Gastroesophageal sphincter (tissue), 4 donors: ENCODE measurements around the gene PNCK. TPM values are rescaled to one million over a fixed set of nuclear protein-coding genes. Genes with fewer than 3 reads are reported as not detected.

Source experiments
- ATAC-seq: fragments of 150-250 bp; one replicate; pipeline ENCODE4 v1.9.1; 2016; ENCODE audit warnings: mild to moderate bottlenecking, moderate library complexity
- H3K27ac ChIP-seq, 4 donors: fragments of 200-600 bp; sonication (generic) in 3 of 4; 1 replicate in 3 of 4; 2 replicates in 1 of 4; pipeline ENCODE4 v1.5.1; 2016 to 2019
- H3K27me3 ChIP-seq: fragments of 200-600 bp; sonication (generic); one replicate; pipeline ENCODE4 v1.5.1; 2019
- H3K36me3 ChIP-seq, 2 donors: fragments of 200-600 bp; sonication (generic); one replicate each; pipeline ENCODE4 v1.5.1; 2019; ENCODE audit warnings: control low read depth in 1 of 2
- H3K4me1 ChIP-seq, 3 donors: fragments of 200-600 bp; sonication (generic); 1 replicate in 2 of 3; 2 replicates in 1 of 3; pipeline ENCODE4 v1.5.1; 2016 to 2019; ENCODE audit warnings: control low read depth in 2 of 3
- H3K4me3 ChIP-seq, 2 donors: fragments of 200-600 bp; sonication (generic); one replicate each; pipeline ENCODE4 v1.5.1; 2019; ENCODE audit warnings: mild to moderate bottlenecking in 1 of 2, moderate library complexity in 1 of 2
- H3K9me3 ChIP-seq, 3 donors: fragments of 200-600 bp; sonication (generic); one replicate each; pipeline ENCODE4 v1.5.1; 2017 to 2019; ENCODE audit warnings: control low read depth in 2 of 3
- CTCF ChIP-seq, 4 experiments: fragments of 200-600 bp in 2 of 4; fragments of 450-650 bp in 2 of 4; sonication (generic) in 1 of 4; IDR thresholded peaks; one replicate each; pipeline ENCODE4 v1.5.1; 2017 to 2019; ENCODE audit warnings: antibody characterized with exemption in 4 of 4, mild to moderate bottlenecking in 2 of 4, moderate library complexity in 2 of 4
- EP300 ChIP-seq: sonication (generic); formaldehyde crosslinking; IDR thresholded peaks from one replicate; pipeline ENCODE4 v1.6.1; 2017; ENCODE audit warnings: antibody characterized with exemption, mild to moderate bottlenecking
- POLR2A ChIP-seq, 2 donors: fragments of 450-650 bp; IDR thresholded peaks; one replicate each; pipeline ENCODE4 v1.6.1; 2017; ENCODE audit warnings: antibody characterized with exemption in 2 of 2, mild to moderate bottlenecking in 2 of 2, moderate library complexity in 1 of 2
- POLR2AphosphoS5 ChIP-seq: sonication (generic); formaldehyde crosslinking; IDR thresholded peaks from one replicate; pipeline ENCODE4 v1.6.1; 2017; ENCODE audit warnings: antibody characterized with exemption
- WGBS, 2 donors: methylation state at CpG; one replicate each; pipeline ENCODE4 v1.1.5; 2018; ENCODE audit warnings: low coverage in 1 of 2; 5-methylcytosine and 5-hydroxymethylcytosine counted together
- total RNA-seq, 4 donors: library from RNA; depleted of rRNA; stranded (reverse); fragments of >200 nt; gene quantifications; one replicate each; pipeline ENCODE4 v1.1.0, GENCODE V29; 2016

PNCK gene
- total RNA-seq, 4 donors from 2014 or later = 14.4 to 55.9 (median 30.1) TPM

GRCh38 chrX:153635788-153636668, 37.6 kb downstream of the PNCK start:
- ATAC-seq = no peak
- TF ChIP-seq EP300 = no peak
- TF ChIP-seq CTCF (IDR thresholded peaks at IDR 0.05) = peak in 1 of 4 experiments; percentile 16

GRCh38 chrX:153635388-153635787, 38.2 kb downstream of the PNCK start:
- ATAC-seq = no peak
- TF ChIP-seq POLR2AphosphoS5 (no peak), POLR2A (IDR thresholded peaks at IDR 0.05) (no peak), EP300 (no peak), CTCF (IDR thresholded peaks at IDR 0.05) (no peak)

More at GRCh38 chrX:153635788-153636668, 37.6 kb downstream of the PNCK start:
- Histone ChIP-seq H3K4me3 (no peak overlapping the region), H3K27ac (no peak overlapping the region), H3K9me3 (no peaks in the 10 kb centered on the region), H3K27me3 (peaks cover 5% of the 10 kb centered on the region), H3K36me3 (no peaks in the 10 kb centered on the region), H3K4me1 (no peaks in the 10 kb centered on the region)
- 80% methylated on average over 2 of the region's 21 CpGs; no CpG with 5 or more reads in 1 of the 2 donors for WGBS, 2 donors

GRCh38 chrX:153634832-153635231, 38.8 kb downstream of the PNCK start:
- Histone ChIP-seq H3K4me1 (no peaks in the 10 kb centered on the region), H3K27me3 (no peaks in the 10 kb centered on the region)
- no peak for ATAC-seq

More at GRCh38 chrX:153635388-153635787, 38.2 kb downstream of the PNCK start:
- H3K36me3 ChIP-seq = no peaks in the 10 kb centered on the region
- H3K27ac ChIP-seq = no peak overlapping the region
- WGBS, 2 donors = 83 to 100% methylated on average over 1 to 3 of the region's 6 CpGs
- no peak overlapping the region for H3K4me3 ChIP-seq
- H3K4me1 ChIP-seq = no peaks in the 10 kb centered on the region
- H3K9me3 ChIP-seq = no peaks in the 10 kb centered on the region
- H3K27me3 ChIP-seq = no peaks in the 10 kb centered on the region

GRCh38 chrX:153634236-153634635, 39.4 kb downstream of the PNCK start:
- no peaks in the 10 kb centered on the region for H3K36me3 ChIP-seq
- WGBS, 2 donors = no CpG with 5 or more reads among the region's 9 CpGs
- ATAC-seq = no peak
- H3K9me3 ChIP-seq = no peaks in the 10 kb centered on the region
- no peak for TF ChIP-seq CTCF (IDR thresholded peaks at IDR 0.05)
- TF ChIP-seq EP300 = no peak
- TF ChIP-seq POLR2A (IDR thresholded peaks at IDR 0.05) = no peak
- TF ChIP-seq POLR2AphosphoS5 = no peak
- H3K27me3 ChIP-seq = no peaks in the 10 kb centered on the region
- no peak overlapping the region for H3K4me3 ChIP-seq
- no peak overlapping the region for H3K27ac ChIP-seq
- H3K4me1 ChIP-seq = no peaks in the 10 kb centered on the region

More at GRCh38 chrX:153634832-153635231, 38.8 kb downstream of the PNCK start:
- Histone ChIP-seq H3K27ac (no peak overlapping the region), H3K4me3 (no peak overlapping the region), H3K36me3 (no peaks in the 10 kb centered on the region), H3K9me3 (no peaks in the 10 kb centered on the region)
- TF ChIP-seq CTCF (IDR thresholded peaks at IDR 0.05) (no peak), POLR2A (IDR thresholded peaks at IDR 0.05) (no peak)
- WGBS, 2 donors = 69 to 73% methylated on average over 7 of the region's 15 CpGs
